22Rv1 (cell line): ENCODE measurements around the gene SLC27A3.

Experiments used
- H3K27ac ChIP-seq: fragments of 450-650 bp; 2 replicates; pipeline ENCODE4 v1.5.1; 2017
- ZFX ChIP-seq: fragments of 450-650 bp; IDR thresholded peaks from 2 replicates; pipeline ENCODE4 v1.6.1; 2017; ENCODE audit warnings: antibody characterized with exemption, borderline replicate concordance
- TF ChIP-seq, protein P1 (sequence below): fragments of 450-650 bp; IDR thresholded peaks from 2 replicates; pipeline ENCODE4 v1.5.1; 2017; ENCODE audit warnings: mild to moderate bottlenecking

SLC27A3 gene

GRCh38 chr1:153792631-153793041, 17.4 kb downstream of the SLC27A3 start:
- no peak overlapping the region for H3K27ac ChIP-seq
- TF ChIP-seq, protein P1, sequence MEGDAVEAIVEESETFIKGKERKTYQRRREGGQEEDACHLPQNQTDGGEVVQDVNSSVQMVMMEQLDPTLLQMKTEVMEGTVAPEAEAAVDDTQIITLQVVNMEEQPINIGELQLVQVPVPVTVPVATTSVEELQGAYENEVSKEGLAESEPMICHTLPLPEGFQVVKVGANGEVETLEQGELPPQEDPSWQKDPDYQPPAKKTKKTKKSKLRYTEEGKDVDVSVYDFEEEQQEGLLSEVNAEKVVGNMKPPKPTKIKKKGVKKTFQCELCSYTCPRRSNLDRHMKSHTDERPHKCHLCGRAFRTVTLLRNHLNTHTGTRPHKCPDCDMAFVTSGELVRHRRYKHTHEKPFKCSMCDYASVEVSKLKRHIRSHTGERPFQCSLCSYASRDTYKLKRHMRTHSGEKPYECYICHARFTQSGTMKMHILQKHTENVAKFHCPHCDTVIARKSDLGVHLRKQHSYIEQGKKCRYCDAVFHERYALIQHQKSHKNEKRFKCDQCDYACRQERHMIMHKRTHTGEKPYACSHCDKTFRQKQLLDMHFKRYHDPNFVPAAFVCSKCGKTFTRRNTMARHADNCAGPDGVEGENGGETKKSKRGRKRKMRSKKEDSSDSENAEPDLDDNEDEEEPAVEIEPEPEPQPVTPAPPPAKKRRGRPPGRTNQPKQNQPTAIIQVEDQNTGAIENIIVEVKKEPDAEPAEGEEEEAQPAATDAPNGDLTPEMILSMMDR = no peak
- no peak for TF ChIP-seq ZFX

GRCh38 chr1:153793261-153793972, 18.2 kb downstream of the SLC27A3 start:
- H3K27ac ChIP-seq = no peak overlapping the region

DNA sequence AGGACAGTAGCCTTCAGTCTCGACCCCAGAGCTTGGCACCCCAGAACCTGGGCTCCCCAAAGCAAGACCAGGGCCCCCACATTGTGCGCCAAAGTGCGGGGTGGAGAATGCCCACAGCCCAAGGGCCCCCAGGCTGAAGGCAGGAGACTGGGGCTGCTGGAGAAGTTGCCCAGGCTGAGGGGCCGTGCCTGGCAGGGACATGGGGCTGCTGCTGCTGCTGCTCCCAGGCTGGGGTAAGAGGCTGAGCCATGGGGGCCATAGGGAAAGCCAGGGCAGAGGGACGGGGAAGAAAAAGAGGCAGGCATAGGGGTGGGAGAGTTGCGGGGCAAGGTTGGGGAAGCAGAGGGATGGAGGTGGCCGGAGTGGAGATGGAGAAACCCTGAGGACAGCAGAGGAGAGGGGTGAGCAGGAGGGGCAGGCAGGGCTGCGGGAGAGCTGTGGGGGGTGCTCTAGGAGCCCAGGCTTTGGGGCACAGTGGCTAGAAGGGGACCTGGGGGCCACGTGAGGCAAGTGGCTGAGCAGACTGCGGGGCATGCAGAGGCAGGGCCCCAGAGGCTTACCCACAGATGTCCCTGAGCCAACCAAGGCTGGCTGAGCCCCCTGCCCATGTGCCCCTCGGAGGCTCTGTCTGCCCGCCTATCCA, 18.9 kb downstream of the SLC27A3 start:
- TF ChIP-seq, protein P1 = no peak
- TF ChIP-seq ZFX = no peak
- no peak overlapping the region for H3K27ac ChIP-seq

More at GRCh38 chr1:153793261-153793972, 18.2 kb downstream of the SLC27A3 start:
- TF ChIP-seq, protein P1 = no peak
- TF ChIP-seq ZFX = no peak

DNA sequence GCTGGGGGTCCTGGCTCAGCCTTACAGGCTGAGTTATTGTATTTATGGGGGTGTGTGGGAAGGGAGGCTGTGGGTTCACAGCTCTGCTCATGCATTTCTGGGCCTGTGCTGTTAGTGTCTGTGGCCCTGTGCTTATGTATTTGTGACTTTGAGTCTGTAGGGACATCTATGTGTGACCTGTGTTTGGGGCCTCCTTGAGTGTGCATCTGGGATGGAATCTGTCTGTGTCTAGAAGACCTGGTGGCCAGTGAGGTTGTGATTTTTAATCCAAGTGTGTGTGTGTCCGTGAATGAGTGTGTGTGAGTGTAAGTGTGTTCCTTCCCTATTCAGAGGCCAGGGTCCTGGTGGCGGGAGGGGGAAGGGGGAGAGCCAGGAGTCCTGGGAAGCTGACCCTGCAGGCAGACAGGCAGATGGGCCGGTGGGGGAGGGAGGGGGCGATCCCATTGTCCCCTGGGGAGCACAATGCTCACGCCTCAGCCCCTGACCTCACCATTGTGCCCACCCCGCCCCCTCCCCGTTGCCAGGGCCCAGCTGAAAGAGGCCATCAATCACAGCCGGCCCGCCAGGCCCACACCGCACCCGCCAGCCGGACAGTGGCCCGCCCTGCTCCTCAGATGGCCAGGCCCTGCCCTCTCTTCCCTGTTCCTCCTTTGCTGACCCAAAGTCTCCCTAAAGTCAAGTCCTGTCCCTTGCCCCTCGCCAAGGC, 19.6 kb downstream of the SLC27A3 start:
- TF ChIP-seq, protein P1 = no peak
- no peak for TF ChIP-seq ZFX
- H3K27ac ChIP-seq = no peak overlapping the region

GRCh38 chr1:153795330-153795837, 20.2 kb downstream of the SLC27A3 start:
- TF ChIP-seq, protein P1 = no peak
- no peak for TF ChIP-seq ZFX
- no peak overlapping the region for H3K27ac ChIP-seq

DNA sequence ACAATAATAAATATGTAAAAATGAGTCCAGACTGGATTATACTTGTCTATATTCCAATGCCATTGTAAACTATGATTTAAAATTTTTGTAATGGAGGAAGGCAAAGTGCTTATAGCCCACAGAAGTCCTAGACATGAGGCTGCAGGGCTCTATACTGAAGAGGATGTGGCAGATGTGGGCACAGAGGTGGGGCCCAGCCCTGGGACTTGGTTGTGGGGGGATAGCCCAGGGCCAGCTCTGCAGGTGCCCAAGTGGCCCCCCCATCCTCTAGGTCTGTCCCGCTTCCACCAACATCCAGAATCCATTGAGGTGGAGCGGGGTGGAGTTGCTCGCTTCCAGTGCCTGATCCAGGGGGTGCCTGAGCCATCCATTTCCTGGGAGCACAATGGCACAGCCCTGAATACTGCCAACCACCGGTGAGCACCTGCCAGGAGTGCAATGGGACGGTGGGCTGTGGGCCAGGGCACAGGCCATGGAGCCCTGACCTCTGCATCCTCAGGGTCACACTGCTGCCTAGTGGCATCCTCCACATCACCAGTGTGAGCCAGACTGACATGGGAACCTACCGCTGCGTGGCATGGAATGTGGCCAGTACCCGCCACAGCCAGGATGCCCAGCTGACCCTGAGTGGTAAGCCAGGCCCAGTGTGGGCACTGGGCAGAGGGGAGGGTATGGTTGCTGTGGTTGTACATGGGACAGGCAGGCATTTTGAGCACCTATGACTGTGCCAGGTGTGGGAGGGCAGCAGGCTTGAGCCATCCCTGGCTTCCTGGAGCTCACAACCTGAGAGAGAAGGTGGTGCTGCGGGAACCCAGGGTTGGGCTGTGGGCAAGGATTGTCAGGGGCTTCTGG, 21.0 kb downstream of the SLC27A3 start:
- TF ChIP-seq ZFX = no peak
- TF ChIP-seq, protein P1 = no peak
- H3K27ac ChIP-seq = no peak overlapping the region
